CMK (cell line): ENCODE data around the gene PLCB4.
A peak's percentile ranks its signal among the peaks of the same experiment; 100 is the strongest.
"Not testable (repeated sequence)": the region's sequence is repeated elsewhere in the genome, so short reads cannot be mapped to it uniquely, and the experiment has no call there.

Experiments used
- DNase-seq: peaks from one replicate; pipeline ENCODE4 v3.0.0-alpha.2; 2010; ENCODE audit warnings: low read depth

PLCB4 gene

GRCh38 chr20:9367328-9367727, 298.4 kb downstream of the PLCB4 start:
- no peak for DNase-seq

GRCh38 chr20:9367746-9368145, 298.9 kb downstream of the PLCB4 start:
- no peak for DNase-seq

GRCh38 chr20:9368893-9369292, 300.0 kb downstream of the PLCB4 start:
- no peak for DNase-seq

DNA sequence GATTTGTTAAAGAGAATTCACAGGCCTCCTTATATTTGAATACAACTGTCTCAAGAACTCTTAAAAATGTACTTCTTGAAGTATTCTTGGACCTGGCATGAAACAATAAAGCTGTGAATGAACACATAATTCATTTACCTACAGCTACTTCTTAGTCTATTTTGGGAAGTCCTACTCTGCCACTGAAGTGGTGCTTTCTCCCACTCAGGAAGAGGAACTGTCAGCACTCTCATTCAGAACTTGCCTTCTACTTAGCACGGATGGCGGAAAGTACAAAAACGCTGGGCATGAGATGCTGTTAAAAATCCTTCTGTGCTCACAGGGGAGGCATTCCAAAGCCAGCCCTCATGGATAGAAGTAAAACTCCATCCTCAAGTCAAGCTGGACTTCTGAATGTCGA, 300.7 kb downstream of the PLCB4 start:
- DNase-seq: no peak

DNA sequence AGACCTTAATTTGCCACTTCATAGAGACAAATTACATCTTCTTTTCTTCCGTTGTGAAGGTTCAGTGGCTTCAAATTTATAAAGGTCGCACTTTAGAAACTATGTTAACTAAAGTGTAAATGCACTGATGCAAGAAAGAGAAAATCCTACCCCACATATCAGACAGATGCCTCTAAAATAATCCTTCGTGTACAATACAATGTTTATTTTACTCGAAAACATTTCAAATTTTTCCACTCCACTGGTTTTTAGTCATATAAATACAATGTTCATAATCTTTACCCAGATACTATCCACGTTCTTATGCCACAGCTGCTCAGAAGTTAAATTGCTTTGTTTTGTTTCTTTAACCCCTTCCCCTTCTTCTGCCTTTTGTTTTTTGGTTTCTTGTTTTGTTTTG, 305.2 kb downstream of the PLCB4 start:
- DNase-seq: no peak

DNA sequence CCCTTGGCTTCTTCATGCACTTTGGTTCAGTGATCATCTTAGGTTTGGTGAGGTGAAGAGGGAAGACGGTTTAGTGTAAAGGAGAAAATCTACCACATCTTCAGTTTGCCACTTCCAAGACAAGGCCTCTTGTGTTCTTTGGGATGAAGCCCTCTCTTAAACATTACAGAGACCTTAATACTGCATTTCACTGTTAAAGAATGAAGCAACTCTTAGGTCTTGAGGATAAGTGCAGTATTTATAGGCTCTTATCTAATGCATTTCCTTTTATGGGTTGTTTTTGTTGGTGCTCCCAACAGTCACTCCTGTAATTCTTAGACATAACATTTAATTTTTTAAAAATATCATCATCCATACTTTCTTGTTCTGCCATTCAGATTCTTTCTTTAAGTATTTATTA, 305.6 kb downstream of the PLCB4 start:
- no peak for DNase-seq

DNA sequence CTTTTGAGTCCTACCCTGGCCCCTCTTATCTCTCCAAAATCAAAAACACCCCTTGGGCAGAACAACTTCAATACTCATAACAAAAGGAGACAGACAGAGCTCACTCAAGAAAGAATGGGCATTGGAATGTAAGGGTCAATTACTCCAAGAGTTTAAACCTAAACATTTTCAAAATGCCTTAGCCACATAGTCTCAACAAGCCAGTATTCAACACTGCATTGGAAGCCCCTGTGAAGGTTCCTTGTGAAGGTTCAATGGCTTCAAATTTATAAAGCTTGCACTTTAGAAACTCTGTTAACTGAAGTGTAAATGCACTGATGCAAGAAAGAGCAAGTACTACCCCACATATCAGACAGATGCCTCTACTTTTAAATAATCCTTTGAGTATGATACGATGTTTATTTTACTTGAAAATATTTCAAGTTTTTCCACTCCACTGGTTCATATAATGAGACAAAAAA, 306.4 kb downstream of the PLCB4 start:
- no peak for DNase-seq

GRCh38 chr20:9377007-9377406, 308.1 kb downstream of the PLCB4 start:
- DNase-seq: no peak

GRCh38 chr20:9385345-9386310, 316.7 kb downstream of the PLCB4 start:
- DNase-seq: not testable (repeated sequence)

DNA sequence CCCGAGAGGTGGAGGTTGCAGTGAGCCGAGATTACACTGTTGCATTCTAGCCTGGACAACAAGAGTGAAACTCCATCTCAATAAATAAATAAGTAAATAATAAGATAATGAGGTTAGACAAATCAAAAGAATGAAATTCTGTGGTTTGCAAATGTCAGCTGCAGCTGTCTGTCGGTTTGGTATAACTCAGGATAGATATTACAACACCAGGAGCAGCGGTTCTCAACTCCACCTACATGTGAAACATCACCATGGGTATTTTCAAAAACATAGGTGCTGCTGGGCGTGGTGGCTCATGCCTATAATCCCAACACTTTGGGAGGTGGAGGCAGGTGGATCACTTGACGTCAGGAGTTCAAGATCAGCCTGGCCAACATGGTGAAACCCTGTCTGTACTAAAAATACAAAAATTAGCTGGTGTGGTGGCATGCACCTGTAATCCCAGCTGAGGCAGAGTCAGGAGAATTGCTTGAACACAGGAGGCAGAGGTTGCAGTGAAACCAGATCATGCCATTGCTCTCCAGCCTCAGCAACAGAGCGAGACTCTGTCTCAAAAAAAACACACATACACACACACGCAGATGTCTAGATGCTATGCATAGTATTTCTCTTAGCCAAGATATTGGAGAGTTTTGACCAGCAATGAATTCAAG, 319.4 kb downstream of the PLCB4 start:
- DNase-seq: no peak

- no peak for DNase-seq
Measured at GRCh38 chr20:9388813-9389161, 319.9 kb downstream of the PLCB4 start.

GRCh38 chr20:9389346-9389745, 320.5 kb downstream of the PLCB4 start:
- DNase-seq: no peak

DNA sequence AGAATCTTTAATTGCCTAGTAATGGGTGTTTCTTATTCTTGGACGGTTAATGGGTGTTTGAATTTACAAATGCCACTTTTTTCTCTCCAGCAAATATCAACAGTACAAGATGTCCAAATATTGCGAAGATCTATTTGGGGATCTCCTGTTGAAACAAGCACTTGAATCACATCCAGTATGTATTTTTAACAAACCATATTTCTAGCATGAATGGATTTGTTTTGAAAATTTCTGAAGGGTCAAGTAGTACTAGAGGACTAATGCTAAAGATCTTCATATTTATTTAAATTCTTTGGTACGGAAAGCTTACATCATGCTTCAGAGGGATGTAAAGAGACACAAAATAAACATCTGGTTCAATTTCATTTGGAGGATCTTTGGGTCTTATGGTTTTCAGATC, 321.6 kb downstream of the PLCB4 start:
- no peak for DNase-seq

DNA sequence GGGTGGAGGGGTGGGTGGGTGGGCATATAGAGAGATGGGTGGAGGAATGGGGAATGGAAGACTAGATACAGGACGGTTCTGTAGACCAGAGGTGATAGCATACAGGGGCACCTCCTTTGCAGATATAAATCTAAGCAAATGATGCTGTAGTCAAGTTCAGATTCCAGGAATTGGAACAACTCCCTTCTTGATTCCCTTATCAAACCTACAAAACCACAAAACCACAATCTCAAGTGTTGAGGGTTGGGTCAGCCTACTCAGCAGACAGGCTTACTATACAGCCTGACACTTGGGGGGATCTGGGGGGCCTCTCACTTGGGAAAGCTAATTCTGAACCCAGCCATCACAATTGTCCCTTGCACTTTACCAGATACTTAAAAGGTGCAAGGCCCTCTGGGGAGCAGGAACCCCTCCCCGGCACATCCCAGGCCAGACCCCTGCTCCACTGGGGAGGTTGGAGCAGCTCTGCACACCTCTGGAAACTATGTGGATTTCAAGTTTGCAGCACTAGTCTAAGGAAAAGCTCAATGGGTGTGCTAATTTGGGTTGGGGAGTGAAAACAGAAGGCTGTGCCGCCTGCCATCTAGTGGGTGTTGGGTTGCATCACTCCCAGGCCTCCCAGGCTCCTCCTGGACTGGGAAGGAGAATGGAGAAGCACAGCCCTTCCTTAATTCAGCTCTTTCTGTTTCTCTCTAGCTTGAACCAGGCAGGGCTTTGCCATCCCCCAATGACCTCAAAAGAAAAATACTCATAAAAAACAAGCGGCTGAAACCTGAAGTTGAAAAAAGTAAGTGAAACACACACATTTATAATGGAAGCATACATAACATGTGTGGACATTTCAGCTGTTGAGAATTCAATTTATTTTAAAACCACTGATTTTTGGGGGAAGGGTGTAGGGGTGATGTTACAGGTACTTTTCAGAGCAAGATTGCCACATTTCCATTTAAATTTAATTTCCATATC, 324.3 kb downstream of the PLCB4 start:
- peak; percentile 5 for DNase-seq

- no peak for DNase-seq
Measured at GRCh38 chr20:9395971-9396370, 327.1 kb downstream of the PLCB4 start.

DNA sequence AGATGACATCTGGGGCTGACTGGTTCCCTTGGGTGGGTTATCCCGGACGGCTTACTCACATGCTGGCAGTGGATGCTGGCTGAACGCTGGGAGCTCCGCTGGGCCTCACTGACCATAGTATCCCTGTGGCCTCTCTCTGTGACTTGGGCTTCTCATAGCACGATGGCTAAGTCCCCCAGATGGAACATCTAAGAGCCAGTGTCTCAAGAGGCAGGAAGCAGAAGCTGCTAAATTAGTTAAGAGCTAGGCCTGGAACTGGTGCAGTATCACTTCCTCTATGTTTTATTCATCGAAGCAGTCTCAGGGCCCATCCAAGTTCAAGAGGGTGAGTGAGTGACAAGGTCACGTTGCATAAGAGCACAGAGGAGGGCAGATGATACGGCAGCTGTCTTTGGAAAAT, 329.0 kb downstream of the PLCB4 start:
- DNase-seq: no peak

DNA sequence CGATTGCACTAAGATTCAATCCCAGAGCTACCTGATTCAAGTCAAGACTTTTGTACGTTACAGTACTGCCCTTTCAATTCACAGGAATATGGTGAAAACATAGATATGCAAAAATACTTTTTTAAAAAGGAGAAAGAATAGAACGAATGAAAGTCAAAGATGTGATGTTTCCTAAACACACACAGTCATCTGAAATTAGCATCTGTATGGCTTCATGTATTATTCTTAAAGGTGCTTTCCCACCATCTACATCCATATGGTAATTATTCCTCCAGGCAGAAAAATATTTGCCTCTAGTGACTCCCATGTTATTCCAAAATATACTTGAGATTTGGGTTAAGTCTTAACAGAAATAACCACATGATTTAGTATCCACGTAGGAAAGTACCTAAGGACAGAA, 330.0 kb downstream of the PLCB4 start:
- DNase-seq: no peak

- no peak for DNase-seq
Measured at GRCh38 chr20:9399322-9399721, 330.4 kb downstream of the PLCB4 start.

DNA sequence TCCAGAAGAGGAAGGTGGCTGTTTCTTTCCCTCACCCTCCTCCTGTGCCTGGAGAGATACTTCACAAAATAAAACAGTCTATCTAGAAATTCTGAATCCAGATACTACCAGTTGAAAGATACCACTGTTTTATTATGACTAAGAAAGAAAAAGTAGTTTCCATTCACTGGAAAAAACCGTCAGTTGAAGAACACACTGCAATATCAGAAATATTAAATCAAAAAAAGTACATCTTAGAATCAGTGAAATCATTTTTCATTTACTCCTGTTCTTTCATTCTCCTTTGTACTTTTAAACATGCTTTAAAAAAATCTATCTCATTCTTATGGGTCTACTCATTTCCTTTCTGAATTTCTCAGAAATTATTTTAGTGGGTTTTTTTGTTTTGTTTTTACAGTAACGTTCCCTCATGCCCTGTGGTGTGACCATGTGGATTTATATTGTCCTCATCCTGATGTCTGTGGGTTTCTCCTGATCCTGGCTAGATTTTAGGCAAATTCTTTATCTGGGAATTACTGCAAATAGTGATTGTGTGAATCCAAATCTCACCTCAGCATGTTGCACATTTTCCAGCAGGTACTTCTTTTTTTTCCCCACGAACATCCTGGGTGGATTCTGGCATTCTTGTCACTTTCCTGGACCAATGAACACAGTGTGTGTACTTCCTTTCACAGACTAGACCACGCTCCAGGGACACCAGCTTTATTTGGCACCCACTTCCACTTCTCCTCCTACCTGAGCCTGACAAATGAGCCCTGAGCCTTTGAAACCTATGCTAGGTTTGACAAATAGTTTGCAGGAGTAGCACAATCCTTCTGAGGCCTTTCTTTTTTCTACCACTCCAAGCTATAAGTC, 331.5 kb downstream of the PLCB4 start:
- no peak for DNase-seq

DNA sequence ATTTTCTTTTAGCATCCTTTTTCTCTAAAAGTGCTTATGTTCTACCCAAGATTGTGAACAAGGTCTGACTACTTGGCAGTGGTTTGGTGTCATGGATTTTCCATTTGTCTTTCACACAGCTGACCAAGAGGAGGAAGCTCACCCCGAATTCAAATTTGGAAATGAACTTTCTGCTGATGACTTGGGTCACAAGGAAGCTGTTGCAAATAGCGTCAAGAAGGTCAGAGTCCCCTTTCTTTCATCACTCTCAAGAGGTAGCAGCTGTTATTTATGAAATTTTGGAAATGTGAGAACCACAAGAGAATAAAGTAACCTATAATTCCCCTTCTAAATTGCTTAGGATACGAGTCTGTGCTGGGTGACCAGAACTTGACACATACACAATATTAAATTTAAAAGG, 332.5 kb downstream of the PLCB4 start:
- DNase-seq: no peak

DNA sequence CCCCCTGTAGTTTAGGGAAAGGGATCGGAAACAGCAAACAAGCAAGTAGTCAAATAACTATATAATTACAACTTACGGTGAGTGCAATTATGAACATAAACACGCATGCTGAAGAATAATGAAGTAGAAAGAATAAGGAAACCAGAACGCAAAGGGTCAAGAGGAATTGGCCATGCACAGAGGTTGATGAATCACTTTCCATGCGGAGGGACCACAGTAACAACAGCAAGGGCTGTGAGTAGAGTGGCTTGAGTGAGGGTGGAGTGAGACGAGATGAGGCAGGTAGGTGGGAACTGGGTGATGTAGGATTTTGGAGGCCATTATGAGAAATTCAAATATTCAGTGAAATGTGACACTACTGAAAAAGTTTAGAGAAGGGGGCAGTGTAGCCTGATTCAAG, 333.3 kb downstream of the PLCB4 start:
- DNase-seq: no peak
